NCI-H2107 (cell line): Measurements from ENCODE around the gene PRSS33.

Experiments
- DNase-seq: peaks from one replicate; lab custom pipeline; 2025; lab: John Stamatoyannopoulos, UW

Gene PRSS33

GRCh38 chr16:2820836-2821486 is 33.6 kb upstream of the PRSS33 start:
- no peak for DNase-seq

GRCh38 chr16:2819939-2820835 is 32.8 kb upstream of the PRSS33 start:
- DNase-seq = no peak

GRCh38 chr16:2819179-2819938 is 32.0 kb upstream of the PRSS33 start:
- DNase-seq = no peak

GRCh38 chr16:2818272-2818876 is 31.0 kb upstream of the PRSS33 start:
- no peak for DNase-seq

GRCh38 chr16:2817340-2818271 is 30.2 kb upstream of the PRSS33 start:
- DNase-seq = no peak

GRCh38 chr16:2816751-2817339 is 29.5 kb upstream of the PRSS33 start, which contains the start of gene PRSS21:
PRSS21 (plus strand) TSS chr16:2817237; CDS start chr16:2817269, 32 bp downstream.
- no peak for DNase-seq

- no peak for DNase-seq
Observed at GRCh38 chr16:2815299-2815771, 28.0 kb upstream of the PRSS33 start.

- no peak for DNase-seq
Observed at GRCh38 chr16:2814551-2815298, 27.4 kb upstream of the PRSS33 start.

- no peak for DNase-seq
Observed at GRCh38 chr16:2813771-2814221, 26.4 kb upstream of the PRSS33 start.

- no peak for DNase-seq
Observed at GRCh38 chr16:2811703-2812471, 24.5 kb upstream of the PRSS33 start.

GRCh38 chr16:2810651-2811050 is 23.3 kb upstream of the PRSS33 start:
- no peak for DNase-seq

- no peak for DNase-seq
Observed at GRCh38 chr16:2809149-2809760, 21.9 kb upstream of the PRSS33 start.

- DNase-seq = no peak
Observed at GRCh38 chr16:2808181-2808580, 20.8 kb upstream of the PRSS33 start.

GRCh38 chr16:2806286-2806685 is 18.9 kb upstream of the PRSS33 start:
- DNase-seq = no peak

GRCh38 chr16:2804728-2805127 is 17.4 kb upstream of the PRSS33 start:
- no peak for DNase-seq

GRCh38 chr16:2803545-2804195 is 16.3 kb upstream of the PRSS33 start:
- no peak for DNase-seq

GRCh38 chr16:2799859-2800226 is 12.5 kb upstream of the PRSS33 start:
- DNase-seq = no peak
